Neuronal stem cell (in vitro differentiated cells): ENCODE measurements around the gene PDXDC1.
"Not testable (repeated sequence)": the region's sequence is repeated elsewhere in the genome, so short reads cannot be mapped to it uniquely, and the experiment has no call there.

Source experiments
- DNase-seq: peaks from one replicate; pipeline ENCODE4 v3.0.0-alpha.2; 2013; ENCODE audit warnings: low spot score
- H2AFZ ChIP-seq: one replicate; pipeline ENCODE4 v1.6.1; 2013; ENCODE audit warnings: mild to moderate bottlenecking, low read length, inconsistent platforms
- H2AK5ac ChIP-seq: 2 replicates; pipeline ENCODE4 v1.6.1; 2013; ENCODE audit warnings: low read depth, mild to moderate bottlenecking, inconsistent platforms, low read length, moderate library complexity, mixed read lengths
- H2BK120ac ChIP-seq: 2 replicates; pipeline ENCODE4 v1.6.1; 2013; ENCODE audit warnings: low read depth, mild to moderate bottlenecking, inconsistent platforms, low read length, moderate library complexity, mixed read lengths
- H2BK12ac ChIP-seq: one replicate; pipeline ENCODE4 v1.6.1; 2013; ENCODE audit warnings: low read length, inconsistent platforms
- H2BK15ac ChIP-seq: 2 replicates; pipeline ENCODE4 v1.6.1; 2013; ENCODE audit warnings: mild to moderate bottlenecking, low read length, inconsistent platforms, mixed read lengths
- H2BK5ac ChIP-seq: one replicate; pipeline ENCODE4 v1.6.1; 2013; ENCODE audit warnings: inconsistent platforms, mild to moderate bottlenecking, low read length, moderate library complexity
- H3K14ac ChIP-seq: one replicate; pipeline ENCODE4 v1.6.1; 2013; ENCODE audit warnings: low read length, inconsistent platforms
- H3K18ac ChIP-seq: 2 replicates; pipeline ENCODE4 v1.6.1; 2013; ENCODE audit warnings: low read length, inconsistent platforms
- H3K23ac ChIP-seq: 2 replicates; pipeline ENCODE4 v1.6.1; 2013; ENCODE audit warnings: low read depth, mild to moderate bottlenecking, mixed read lengths, low read length, inconsistent platforms; ENCODE audit not compliant: poor library complexity
- H3K27ac ChIP-seq: replicated peaks from 3 replicates; pipeline ENCODE4 v1.5.1; 2013; ENCODE audit warnings: low read length, inconsistent platforms
- H3K27me3 ChIP-seq, 3 experiments: 2 replicates each; pipeline ENCODE4 v1.6.1; 2013; ENCODE audit warnings: low read length in 3 of 3, mild to moderate bottlenecking in 2 of 3, inconsistent platforms in 1 of 3, low read depth in 1 of 3, mixed read lengths in 1 of 3, moderate library complexity in 1 of 3; ENCODE audit not compliant: control insufficient read depth in 3 of 3, insufficient read depth in 3 of 3
- H3K36me3 ChIP-seq, 2 donors: replicated peaks in 1 of 2; 2 replicates each; pipeline ENCODE4 v1.6.1; 2013; ENCODE audit warnings: low read length in 2 of 2; ENCODE audit not compliant: control insufficient read depth in 2 of 2, insufficient read depth in 2 of 2
- H3K4ac ChIP-seq: 2 replicates; pipeline ENCODE4 v1.6.1; 2013; ENCODE audit warnings: inconsistent platforms, mild to moderate bottlenecking, low read length, moderate library complexity
- H3K4me1 ChIP-seq, 2 donors: 1 replicate in 1 of 2; 2 replicates in 1 of 2; pipeline ENCODE4 v1.6.1; 2013; ENCODE audit warnings: low read length in 2 of 2, low read depth in 1 of 2; ENCODE audit not compliant: control insufficient read depth in 2 of 2, insufficient read depth in 1 of 2
- H3K4me2 ChIP-seq: one replicate; pipeline ENCODE4 v1.6.1; 2013; ENCODE audit warnings: mild to moderate bottlenecking, low read length, inconsistent platforms; ENCODE audit not compliant: insufficient read depth, poor library complexity, severe bottlenecking
- H3K4me3 ChIP-seq, 2 donors: 2 replicates each; pipeline ENCODE4 v1.5.1; 2013; ENCODE audit warnings: low read length in 2 of 2, mild to moderate bottlenecking in 2 of 2, inconsistent platforms in 1 of 2, moderate library complexity in 1 of 2
- H3K79me1 ChIP-seq: one replicate; pipeline ENCODE4 v1.6.1; 2013; ENCODE audit warnings: low read depth, mild to moderate bottlenecking, inconsistent platforms, low read length, moderate library complexity
- H3K9ac ChIP-seq: one replicate; pipeline ENCODE4 v1.6.1; 2013; ENCODE audit warnings: mild to moderate bottlenecking, low read depth, low read length, inconsistent platforms; ENCODE audit not compliant: poor library complexity
- H3K9me3 ChIP-seq, 2 donors: replicated peaks in 1 of 2; 2 replicates each; pipeline versions ENCODE3 to v1.6.1; 2013; ENCODE audit warnings: low read length in 2 of 2, mild to moderate bottlenecking in 2 of 2, inconsistent platforms in 1 of 2, low read depth in 1 of 2, mixed read lengths in 1 of 2, moderate library complexity in 1 of 2; ENCODE audit not compliant: control insufficient read depth in 2 of 2, insufficient read depth in 1 of 2
- H4K8ac ChIP-seq: one replicate; pipeline ENCODE4 v1.6.1; 2013; ENCODE audit warnings: low read depth, mild to moderate bottlenecking, inconsistent platforms, low read length, moderate library complexity
- H4K91ac ChIP-seq: one replicate; pipeline ENCODE4 v1.6.1; 2013; ENCODE audit warnings: low read length, low read depth, mild to moderate bottlenecking, inconsistent platforms; ENCODE audit not compliant: poor library complexity
- WGBS, 2 donors: extraction: QIAGEN DNeasy Blood & Tissue Kit; methylation state at CpG; one replicate each; pipeline ENCODE4 v1.1.7; 2013; ENCODE audit warnings: missing lambda C conversion rate in 2 of 2, mixed read lengths in 1 of 2; ENCODE audit not compliant: insufficient read length in 2 of 2, insufficient replicate concordance in 1 of 2; ENCODE audit errors: extremely low coverage in 2 of 2; 5-methylcytosine and 5-hydroxymethylcytosine counted together

Gene PDXDC1

GRCh38 chr16:15160571-15160970 lies 185.7 kb downstream of the PDXDC1 start:
- H3K14ac ChIP-seq, H3K9ac ChIP-seq, H3K4me3 ChIP-seq, H4K8ac ChIP-seq, H4K91ac ChIP-seq, H2BK5ac ChIP-seq, H2BK12ac ChIP-seq, H3K4me2 ChIP-seq, H3K23ac ChIP-seq, H2AFZ ChIP-seq, H2AK5ac ChIP-seq, H2BK15ac ChIP-seq, H3K4ac ChIP-seq, H3K36me3 ChIP-seq, H3K79me1 ChIP-seq, H3K18ac ChIP-seq, H3K27ac ChIP-seq, DNase-seq, H3K27me3 ChIP-seq, H3K9me3 ChIP-seq, H2BK120ac ChIP-seq, H3K4me1 ChIP-seq: not testable (repeated sequence)
- no CpG with 5 or more reads among the region's 10 CpGs for WGBS, 2 donors

GRCh38 chr16:15163055-15163454 lies 188.2 kb downstream of the PDXDC1 start:
- not testable (repeated sequence) for H3K18ac ChIP-seq, H2AFZ ChIP-seq, DNase-seq, H2BK15ac ChIP-seq, H3K27ac ChIP-seq, H3K4ac ChIP-seq, H2BK120ac ChIP-seq, H3K4me1 ChIP-seq, H3K4me3 ChIP-seq, H2AK5ac ChIP-seq, H4K8ac ChIP-seq, H3K14ac ChIP-seq, H2BK12ac ChIP-seq, H3K27me3 ChIP-seq, H3K79me1 ChIP-seq, H3K23ac ChIP-seq, H3K36me3 ChIP-seq, H2BK5ac ChIP-seq, H3K9me3 ChIP-seq, H3K4me2 ChIP-seq, H4K91ac ChIP-seq, H3K9ac ChIP-seq
- WGBS, 2 donors: no CpG with 5 or more reads among the region's 1 CpG

DNA sequence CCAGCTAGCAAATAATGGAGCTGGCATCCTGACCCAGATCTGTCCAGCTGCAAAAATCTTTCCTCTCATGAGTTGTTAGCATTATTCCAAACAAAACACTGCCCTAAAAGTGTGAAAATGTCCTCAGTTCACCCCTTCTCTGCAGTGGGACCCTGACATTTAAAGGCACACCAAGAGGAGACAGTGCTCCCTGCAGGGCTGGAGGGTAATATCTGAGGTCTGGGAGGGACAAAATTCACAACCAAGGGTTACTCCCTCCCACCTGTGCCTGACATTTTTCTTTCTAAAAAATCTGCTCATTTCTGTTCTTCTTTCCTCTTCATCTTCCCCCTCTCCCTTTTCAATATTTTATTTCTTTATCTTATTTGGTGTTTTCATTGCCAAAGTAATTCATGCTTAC lies 191.4 kb downstream of the PDXDC1 start:
- not testable (repeated sequence) for H3K4ac ChIP-seq, H3K36me3 ChIP-seq, DNase-seq, H2BK120ac ChIP-seq, H3K4me3 ChIP-seq, H3K79me1 ChIP-seq, H3K9me3 ChIP-seq, H2BK15ac ChIP-seq, H4K91ac ChIP-seq, H3K4me2 ChIP-seq, H3K23ac ChIP-seq, H2BK12ac ChIP-seq, H3K18ac ChIP-seq, H4K8ac ChIP-seq, H2AFZ ChIP-seq, H3K9ac ChIP-seq, H3K4me1 ChIP-seq, H2BK5ac ChIP-seq, H2AK5ac ChIP-seq, H3K27ac ChIP-seq, H3K14ac ChIP-seq, H3K27me3 ChIP-seq

GRCh38 chr16:15168303-15168702 lies 193.5 kb downstream of the PDXDC1 start:
- not testable (repeated sequence) for H3K9ac ChIP-seq, H3K9me3 ChIP-seq, H2AFZ ChIP-seq, H2BK5ac ChIP-seq, H3K79me1 ChIP-seq, H4K91ac ChIP-seq, H3K18ac ChIP-seq, H3K27ac ChIP-seq, H3K27me3 ChIP-seq, H3K36me3 ChIP-seq, DNase-seq, H4K8ac ChIP-seq, H3K4ac ChIP-seq, H3K4me1 ChIP-seq, H2AK5ac ChIP-seq, H3K4me2 ChIP-seq, H3K23ac ChIP-seq, H3K14ac ChIP-seq, H2BK120ac ChIP-seq, H3K4me3 ChIP-seq, H2BK12ac ChIP-seq, H2BK15ac ChIP-seq
- WGBS, 2 donors: no CpG with 5 or more reads among the region's 3 CpGs
